CD14-positive monocyte (primary cell): Measurements from ENCODE around the gene RPSA. TPM values are rescaled to one million over a fixed set of nuclear protein-coding genes. Genes with fewer than 3 reads are reported as not detected.
A peak's percentile ranks its signal among the peaks of the same experiment; 100 is the strongest.

Experiments
- DNase-seq, 3 donors: peaks; one replicate each; pipeline ENCODE4 v3.0.0-alpha.2; 2011 to 2022
- H2AFZ ChIP-seq: 2 replicates; pipeline ENCODE4 v1.6.0; 2012; ENCODE audit warnings: mild to moderate bottlenecking, low read depth, low read length, inconsistent platforms; ENCODE audit not compliant: insufficient read depth, poor library complexity, severe bottlenecking
- H3K27ac ChIP-seq, 2 donors: 1 replicate in 1 of 2; 2 replicates in 1 of 2; pipeline ENCODE4 v1.5.1; 2012 to 2013; ENCODE audit warnings: low read length in 2 of 2, control low read depth in 1 of 2, inconsistent platforms in 1 of 2, low read depth in 1 of 2, mild to moderate bottlenecking in 1 of 2
- H3K27me3 ChIP-seq, 2 donors: one replicate each; pipeline versions ENCODE4 v1.6.0 to v1.6.1; 2011 to 2013; ENCODE audit warnings: low read length in 2 of 2; ENCODE audit not compliant: control insufficient read depth in 2 of 2, insufficient read depth in 2 of 2
- H3K36me3 ChIP-seq, 2 donors: replicated peaks in 1 of 2; 1 replicate in 1 of 2; 2 replicates in 1 of 2; pipeline versions ENCODE4 v1.5.1 to v1.6.1; 2012 to 2013; ENCODE audit warnings: low read length in 2 of 2, control low read depth in 1 of 2, inconsistent platforms in 1 of 2, mild to moderate bottlenecking in 1 of 2; ENCODE audit not compliant: insufficient read depth in 2 of 2, control insufficient read depth in 1 of 2
- H3K4me1 ChIP-seq, 2 donors: 1 replicate in 1 of 2; 2 replicates in 1 of 2; pipeline versions ENCODE4 v1.5.1 to v1.6.1; 2012 to 2013; ENCODE audit warnings: low read length in 2 of 2, control low read depth in 1 of 2, inconsistent platforms in 1 of 2, mild to moderate bottlenecking in 1 of 2, moderate library complexity in 1 of 2; ENCODE audit not compliant: insufficient read depth in 2 of 2, control insufficient read depth in 1 of 2
- H3K4me2 ChIP-seq: replicated peaks from 2 replicates; pipeline ENCODE3; 2012; ENCODE audit warnings: low read length, moderate library complexity, mild to moderate bottlenecking; ENCODE audit not compliant: poor library complexity, severe bottlenecking; ENCODE audit errors: extremely low read depth
- H3K4me3 ChIP-seq, 3 experiments: fragments of 200-600 bp in 1 of 3; sonication (generic) in 1 of 3; replicated peaks in 1 of 3; 1 replicate in 2 of 3; 2 replicates in 1 of 3; pipeline ENCODE4 v1.5.1; 2011 to 2013; ENCODE audit warnings: low read length in 3 of 3, mild to moderate bottlenecking in 3 of 3, control low read depth in 2 of 3, low read depth in 2 of 3, inconsistent platforms in 1 of 3, moderate library complexity in 1 of 3
- H3K79me2 ChIP-seq: 2 replicates; pipeline ENCODE4 v1.6.0; 2012; ENCODE audit warnings: mild to moderate bottlenecking, control low read depth, inconsistent platforms, low read length, moderate library complexity; ENCODE audit not compliant: insufficient read depth
- H3K9ac ChIP-seq: 2 replicates; pipeline ENCODE4 v1.6.0; 2017; ENCODE audit warnings: low read length, mild to moderate bottlenecking; ENCODE audit not compliant: insufficient read depth, poor library complexity, severe bottlenecking
- H3K9me3 ChIP-seq, 2 donors: replicated peaks in 1 of 2; 1 replicate in 1 of 2; 2 replicates in 1 of 2; pipeline versions ENCODE4 v1.5.1 to v1.6.1; 2012 to 2013; ENCODE audit warnings: low read length in 2 of 2, control low read depth in 1 of 2; ENCODE audit not compliant: control insufficient read depth in 1 of 2, insufficient read depth in 1 of 2
- H4K20me1 ChIP-seq: 2 replicates; pipeline ENCODE4 v1.6.0; 2012; ENCODE audit warnings: mild to moderate bottlenecking, low read length, control low read depth, moderate library complexity; ENCODE audit not compliant: insufficient read depth
- H3K27ac Mint-ChIP-seq, 7 donors: one replicate each; pipeline ENCODE4 v1.8.0; 2020; ENCODE audit warnings: mild to moderate bottlenecking in 7 of 7, mixed read lengths in 7 of 7, moderate library complexity in 6 of 7, inconsistent platforms in 2 of 7
- H3K27me3 Mint-ChIP-seq, 3 donors: one replicate each; pipeline ENCODE4 v1.8.0; 2021 to 2022; ENCODE audit warnings: low read depth in 3 of 3, mild to moderate bottlenecking in 3 of 3, mixed read lengths in 3 of 3, moderate library complexity in 3 of 3, inconsistent platforms in 1 of 3
- H3K36me3 Mint-ChIP-seq, 2 donors: one replicate each; pipeline ENCODE4 v1.8.0; 2020; ENCODE audit warnings: mixed read lengths in 2 of 2, inconsistent platforms in 1 of 2, mild to moderate bottlenecking in 1 of 2
- H3K4me1 Mint-ChIP-seq: one replicate; pipeline ENCODE4 v1.8.0; 2020; ENCODE audit warnings: mild to moderate bottlenecking, mixed read lengths
- H3K4me3 Mint-ChIP-seq, 2 donors: one replicate each; pipeline ENCODE4 v1.8.0; 2020; ENCODE audit warnings: mild to moderate bottlenecking in 2 of 2, mixed read lengths in 2 of 2, moderate library complexity in 1 of 2
- H3K9me3 Mint-ChIP-seq, 7 donors: one replicate each; pipeline ENCODE4 v1.8.0; 2020 to 2022; ENCODE audit warnings: mixed read lengths in 7 of 7, mild to moderate bottlenecking in 6 of 7, moderate library complexity in 6 of 7, inconsistent platforms in 2 of 7
- WGBS: methylation state at CpG from one replicate; pipeline ENCODE4 v1.1.5; 2013; ENCODE audit warnings: missing lambda C conversion rate; ENCODE audit not compliant: insufficient coverage; 5-methylcytosine and 5-hydroxymethylcytosine counted together
- intact Hi-C, 2 donors: fragments of 100-400 bp; cut with micrococcal nuclease; formaldehyde crosslinking; loops; one replicate each; pipeline versions ENCODE4 v1.15.0 to v1.15.1; 2023
- polyA plus RNA-seq, 3 donors: library from polyadenylated mRNA; depleted of rRNA in 1 of 3; unstranded in 2 of 3; stranded (reverse) in 1 of 3; fragments of 300-500 nt in 2 of 3; fragments of >200 nt in 1 of 3; fragmentation: Illumina TruSeq in 2 of 3; gene quantifications; 1 replicate in 2 of 3; 2 replicates in 1 of 3; pipeline ENCODE4 v1.2.3, GENCODE V29; 2012 to 2021
- TF ChIP-seq, protein P1 (sequence below): fragments of 200-600 bp; IDR thresholded peaks from one replicate; pipeline ENCODE4 v1.8.0; 2022; ENCODE audit warnings: antibody characterized with exemption, mild to moderate bottlenecking

RPSA gene
- polyA plus RNA-seq, 3 donors: 172 to 574 (median 219) TPM

DNA sequence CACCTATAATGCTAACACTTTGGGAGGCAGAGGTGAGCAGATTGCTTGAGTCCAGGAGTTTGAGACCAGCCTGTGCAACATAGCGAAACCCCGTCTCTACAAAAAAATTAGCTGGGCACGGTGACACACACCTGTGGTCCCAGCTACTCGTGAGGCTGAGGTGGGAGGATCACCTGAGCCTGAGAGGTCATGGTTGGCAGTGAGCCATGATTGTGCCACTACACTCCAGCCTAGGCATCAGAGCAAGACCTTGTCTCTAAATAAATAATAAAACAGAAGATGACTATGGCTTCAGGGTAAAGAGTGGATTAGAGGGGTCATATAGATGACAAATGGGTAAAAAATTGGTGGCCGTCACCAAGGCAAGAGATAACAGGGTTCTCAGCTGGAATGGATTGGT, 20.2 kb upstream of the RPSA start:
- 98% methylated on average over 3 of the region's 5 CpGs for WGBS

DNA sequence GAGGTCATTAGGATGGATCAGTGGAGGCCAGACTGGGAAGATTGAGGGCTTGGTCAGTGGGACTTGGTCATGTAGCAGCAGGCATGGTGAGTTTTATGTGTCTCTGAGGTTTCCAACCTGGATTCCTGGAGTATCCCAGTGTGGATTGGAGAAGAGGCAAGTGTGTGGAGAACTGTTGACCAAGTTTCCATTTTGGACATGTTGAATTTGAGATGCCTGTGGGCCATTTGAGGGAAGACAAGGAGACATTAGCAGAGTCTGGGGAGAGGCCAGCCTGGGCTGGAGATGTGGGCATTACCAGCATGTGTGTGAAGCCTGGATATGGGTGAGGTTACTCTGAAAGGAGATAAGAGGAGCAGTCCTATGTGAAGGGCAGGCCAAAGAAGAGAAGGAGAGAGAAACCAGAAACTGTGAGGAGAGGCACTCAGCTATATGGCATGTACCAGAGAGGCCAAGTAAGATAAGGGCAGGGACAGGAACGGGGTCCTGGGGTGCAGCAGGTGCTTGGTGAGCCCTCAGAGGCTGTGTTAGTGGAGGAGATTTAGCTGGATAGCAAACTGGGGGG, 19.0 kb upstream of the RPSA start:
- H3K27ac Mint-ChIP-seq: peak overlapping the region in 2 of 7 donors; percentile 1 to 6
- H3K27ac ChIP-seq: no peak overlapping the region
- intact Hi-C loops: no loop called here
- H3K4me1 Mint-ChIP-seq: peaks cover 40% of the 10 kb centered on the region
- peaks cover 16 to 22% of the 10 kb centered on the region in 2 donors for H3K4me1 ChIP-seq
- no peak overlapping the region for H3K9ac ChIP-seq
- DNase-seq: no peak
- H3K4me3 Mint-ChIP-seq: no peak overlapping the region
- H3K4me3 ChIP-seq: no peak overlapping the region
- H3K27me3 Mint-ChIP-seq: peaks cover 0 to 2% (median 0%) of the 10 kb centered on the region in 3 donors
- H3K9me3 Mint-ChIP-seq: no peaks in the 10 kb centered on the region
- H3K36me3 Mint-ChIP-seq: peaks cover 34 to 36% of the 10 kb centered on the region in 2 donors
- H2AFZ ChIP-seq: no peak overlapping the region
- peaks cover 18 to 32% of the 10 kb centered on the region in 2 donors for H3K36me3 ChIP-seq
- no peak overlapping the region for H3K4me2 ChIP-seq
- H3K79me2 ChIP-seq: peaks cover 37% of the 10 kb centered on the region
- no peaks in the 10 kb centered on the region for H3K27me3 ChIP-seq
- WGBS: 100% methylated on average over 1 of the region's 1 CpG
- TF ChIP-seq, protein P1, sequence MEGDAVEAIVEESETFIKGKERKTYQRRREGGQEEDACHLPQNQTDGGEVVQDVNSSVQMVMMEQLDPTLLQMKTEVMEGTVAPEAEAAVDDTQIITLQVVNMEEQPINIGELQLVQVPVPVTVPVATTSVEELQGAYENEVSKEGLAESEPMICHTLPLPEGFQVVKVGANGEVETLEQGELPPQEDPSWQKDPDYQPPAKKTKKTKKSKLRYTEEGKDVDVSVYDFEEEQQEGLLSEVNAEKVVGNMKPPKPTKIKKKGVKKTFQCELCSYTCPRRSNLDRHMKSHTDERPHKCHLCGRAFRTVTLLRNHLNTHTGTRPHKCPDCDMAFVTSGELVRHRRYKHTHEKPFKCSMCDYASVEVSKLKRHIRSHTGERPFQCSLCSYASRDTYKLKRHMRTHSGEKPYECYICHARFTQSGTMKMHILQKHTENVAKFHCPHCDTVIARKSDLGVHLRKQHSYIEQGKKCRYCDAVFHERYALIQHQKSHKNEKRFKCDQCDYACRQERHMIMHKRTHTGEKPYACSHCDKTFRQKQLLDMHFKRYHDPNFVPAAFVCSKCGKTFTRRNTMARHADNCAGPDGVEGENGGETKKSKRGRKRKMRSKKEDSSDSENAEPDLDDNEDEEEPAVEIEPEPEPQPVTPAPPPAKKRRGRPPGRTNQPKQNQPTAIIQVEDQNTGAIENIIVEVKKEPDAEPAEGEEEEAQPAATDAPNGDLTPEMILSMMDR: no peak
- peaks cover 15% of the 10 kb centered on the region for H4K20me1 ChIP-seq
- H3K9me3 ChIP-seq: no peaks in the 10 kb centered on the region

More for the DNA sequence above, 20.2 kb upstream of the RPSA start:
- Histone ChIP-seq H3K27me3 (no peaks in the 10 kb centered on the region), H4K20me1 (peaks cover 15% of the 10 kb centered on the region), H2AFZ (no peak overlapping the region), H3K4me2 (no peak overlapping the region), H3K9ac (no peak overlapping the region), H3K9me3 (no peaks in the 10 kb centered on the region), H3K4me1 (peaks cover 16 to 22% of the 10 kb centered on the region in 2 donors), H3K27ac (no peak overlapping the region), H3K36me3 (peaks cover 8 to 21% of the 10 kb centered on the region in 2 donors), H3K4me3 (no peak overlapping the region), H3K79me2 (peaks cover 37% of the 10 kb centered on the region)
- Mint-ChIP-seq H3K4me3 (no peak overlapping the region), H3K4me1 (peaks cover 40% of the 10 kb centered on the region), H3K36me3 (peaks cover 24 to 26% of the 10 kb centered on the region in 2 donors), H3K9me3 (no peaks in the 10 kb centered on the region), H3K27ac (no peak overlapping the region), H3K27me3 (peaks cover 0 to 2% (median 0%) of the 10 kb centered on the region in 3 donors)
- intact Hi-C loops: no loop called here
- no peak for DNase-seq
- TF ChIP-seq, protein P1: no peak
